NCI-H2196 treated with DMSO at 0.1 percent for 48 hours (cell line): ENCODE data around the gene DIPK1C.

Experiments
- DNase-seq: peaks from one replicate; lab custom pipeline; 2025; ENCODE audit not compliant: unreplicated experiment; lab: John Stamatoyannopoulos, UW

Gene DIPK1C

DNA sequence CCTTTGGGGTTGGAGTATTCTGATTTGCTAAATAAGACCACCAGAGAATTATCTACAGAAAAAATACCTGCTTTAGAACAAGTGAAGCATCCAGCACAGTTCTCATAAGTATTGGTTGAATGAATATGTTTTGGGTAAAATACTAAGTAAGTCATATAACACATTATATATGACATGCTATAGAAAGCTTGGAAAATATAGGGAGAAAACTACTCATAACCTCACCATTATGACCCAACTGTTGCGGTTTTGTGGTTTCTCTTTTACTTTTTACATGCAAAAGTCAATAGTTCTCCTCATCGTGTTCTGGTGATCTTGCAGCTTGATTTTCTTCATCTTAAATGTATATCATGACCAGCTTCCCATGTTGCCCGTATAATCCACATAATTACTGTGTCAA is 66.2 kb downstream of the DIPK1C start:
- no peak for DNase-seq

DNA sequence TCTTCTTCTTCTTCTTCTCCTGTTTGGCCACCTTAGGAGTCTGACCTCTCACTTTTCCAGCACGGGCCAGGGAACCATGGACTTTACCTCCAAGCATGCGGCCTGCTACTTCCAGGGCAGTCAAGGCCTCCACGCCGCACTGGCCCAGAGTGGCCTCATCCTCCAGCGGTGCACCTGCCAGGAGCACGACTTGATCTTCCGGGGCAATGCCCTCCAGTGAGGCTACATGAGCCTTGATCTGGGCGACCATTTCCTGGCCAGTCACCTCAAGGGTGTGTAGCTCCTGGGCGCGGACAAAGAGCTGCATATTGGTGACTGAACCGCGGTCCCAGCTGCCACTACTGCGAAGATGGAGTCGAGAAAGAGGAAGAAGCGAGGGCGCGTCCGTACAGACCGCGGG is 67.1 kb downstream of the DIPK1C start:
- no peak for DNase-seq

DNA sequence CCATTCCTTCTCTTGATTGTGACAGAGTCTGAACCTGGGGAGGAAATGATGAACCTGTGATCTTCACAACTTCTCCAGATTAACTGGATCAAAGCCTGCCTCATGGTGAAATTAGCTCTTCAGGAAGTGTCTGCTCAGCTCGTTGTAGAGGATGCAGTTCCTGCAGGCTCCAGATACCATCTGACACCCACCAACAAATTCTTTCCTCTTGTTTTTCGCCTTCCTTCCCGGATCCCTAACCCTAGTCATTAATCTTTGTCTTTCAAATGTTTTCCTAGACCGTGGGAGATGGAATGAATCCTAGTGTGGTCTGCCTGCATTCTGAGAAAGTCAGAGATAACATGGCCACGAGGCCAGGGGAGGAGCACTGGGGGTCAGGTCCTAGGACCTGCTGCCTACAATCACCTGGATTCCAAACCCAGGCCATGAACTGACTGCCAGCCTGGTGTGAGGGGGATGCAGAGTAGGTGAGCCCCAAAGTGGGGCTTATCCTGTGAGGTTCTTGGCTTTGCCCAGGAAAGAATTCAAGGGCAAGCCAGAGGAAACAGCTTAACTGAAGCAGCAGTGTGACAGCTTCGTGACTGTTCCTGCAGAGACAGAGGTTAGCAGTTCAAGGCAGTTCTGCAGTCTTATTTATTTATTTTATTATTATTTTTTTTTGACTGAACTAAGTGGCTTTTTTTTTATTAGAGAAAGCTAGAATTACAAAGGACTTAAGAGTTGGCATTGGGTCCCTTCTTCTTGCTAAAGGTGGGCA is 67.8 kb downstream of the DIPK1C start:
- DNase-seq = no peak

DNA sequence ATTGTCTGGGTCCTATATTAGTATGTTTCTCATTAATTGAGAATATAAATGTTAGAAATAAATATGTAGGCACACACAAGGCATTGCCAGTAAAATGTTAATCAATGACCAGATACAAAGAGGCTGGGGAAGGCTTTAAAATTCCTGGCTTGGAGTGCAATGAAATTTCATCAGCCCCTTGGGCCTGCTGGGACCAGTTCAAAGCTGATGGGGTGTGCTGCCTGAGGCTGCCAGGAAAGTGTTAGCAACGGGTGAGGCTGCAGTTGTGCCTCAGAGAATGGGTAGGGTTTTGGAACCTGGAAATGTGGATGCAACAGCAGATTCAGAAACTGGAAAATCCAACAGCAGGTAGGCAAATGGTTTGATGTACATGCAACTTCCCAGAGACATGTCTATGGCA is 68.9 kb downstream of the DIPK1C start:
- no peak for DNase-seq

DNA sequence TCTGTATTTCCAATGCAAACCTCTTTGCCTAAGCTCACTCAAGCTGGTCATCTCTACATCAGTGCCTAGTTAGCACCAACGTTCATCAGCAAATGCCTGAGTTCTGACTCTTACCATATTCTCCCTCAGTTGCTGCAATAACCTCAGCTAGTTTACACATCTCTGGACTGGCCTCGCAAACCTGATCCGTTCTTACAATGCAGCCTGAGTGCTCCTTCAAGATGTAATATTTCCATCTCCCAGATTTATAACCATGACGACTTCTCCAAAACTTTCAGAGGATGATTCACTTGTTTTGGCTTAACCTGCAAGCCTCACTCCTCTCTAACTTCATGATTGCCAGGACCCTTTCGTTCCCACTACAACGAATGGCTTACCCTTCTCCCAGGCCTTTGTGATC is 69.7 kb downstream of the DIPK1C start:
- DNase-seq = no peak
